ENCODE measurements around the gene MAN1A1. TPM values are rescaled to one million over a fixed set of nuclear protein-coding genes. Genes with fewer than 3 reads are reported as not detected.

The MAN1A1 gene
- polyA plus RNA-seq, 1 donor from 2014 or later: 4.6 TPM

DNA sequence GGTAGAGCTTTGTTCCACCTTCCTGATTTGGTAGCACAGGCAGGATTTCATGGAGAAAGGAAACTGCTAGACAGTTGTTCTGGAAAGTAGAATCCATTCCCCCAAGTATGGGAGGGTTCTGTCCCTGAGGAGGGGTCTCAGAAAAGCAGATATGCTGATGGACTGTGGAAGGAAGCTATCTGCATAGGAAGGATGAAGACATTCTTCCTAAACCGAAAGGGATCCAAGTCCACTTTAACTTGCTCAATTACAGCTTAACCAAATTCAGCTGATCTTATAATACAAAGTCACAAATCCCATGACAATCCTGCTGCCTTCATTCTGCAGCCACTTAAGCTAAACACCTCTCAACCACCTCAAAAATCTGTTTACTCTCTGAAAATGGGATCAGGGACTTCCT lies 2.6 kb downstream of the MAN1A1 start (continued):
- no peak for TF ChIP-seq CTCF (IDR thresholded peaks at IDR 0.05; ENCODE audit: poor library complexity, severe bottlenecking)
- no peak for TF ChIP-seq TAF1 (IDR thresholded peaks at IDR 0.05; ENCODE audit: low read depth)

GRCh38 chr6:119346450-119346849 lies 3.1 kb downstream of the MAN1A1 start:
- Histone ChIP-seq H3K27ac (ENCODE audit: low read length) (no peak overlapping the region), H2AFZ (ENCODE audit: low read depth, low read length) (no peak overlapping the region), H3K27me3 (ENCODE audit: insufficient read depth, low read depth, low read length) (peaks cover 23% of the 10 kb centered on the region), H3K36me3 (ENCODE audit: insufficient read depth, low read length) (no peaks in the 10 kb centered on the region), H3K9ac (ENCODE audit: low read length) (no peak overlapping the region), H3K4me2 (ENCODE audit: low read length) (no peak overlapping the region), H3F3A (ENCODE audit: insufficient read depth, low read length, poor library complexity, severe bottlenecking) (no peaks in the 10 kb centered on the region), H3K9me2 (ENCODE audit: insufficient read depth, low read length) (no peaks in the 10 kb centered on the region), H3K4me3 (ENCODE audit: low read length) (peak overlapping the region; percentile 93), H3K9me3 (ENCODE audit: low read length) (no peaks in the 10 kb centered on the region), H4K20me1 (ENCODE audit: insufficient read depth) (no peaks in the 10 kb centered on the region), H3K79me2 (replicated peaks; ENCODE audit: insufficient read depth, low read length) (no peaks in the 10 kb centered on the region)
- TF ChIP-seq EZH2 (IDR thresholded peaks at IDR 0.05; ENCODE audit: borderline replicate concordance, insufficient read depth, low read length, poor library complexity, severe bottlenecking): no peak
- TF ChIP-seq RAD21 (conservative IDR thresholded peaks at IDR 0.05): no peak
- TF ChIP-seq CTCF (IDR thresholded peaks at IDR 0.05; ENCODE audit: poor library complexity, severe bottlenecking): no peak
- no peak for TF ChIP-seq SMC3 (conservative IDR thresholded peaks at IDR 0.05; ENCODE audit: poor library complexity)
- no peak for TF ChIP-seq POLR2AphosphoS5 (IDR thresholded peaks at IDR 0.05)
- no peak for TF ChIP-seq EP300 (conservative IDR thresholded peaks at IDR 0.05; ENCODE audit: poor library complexity, severe bottlenecking)
- TF ChIP-seq, protein P1, sequence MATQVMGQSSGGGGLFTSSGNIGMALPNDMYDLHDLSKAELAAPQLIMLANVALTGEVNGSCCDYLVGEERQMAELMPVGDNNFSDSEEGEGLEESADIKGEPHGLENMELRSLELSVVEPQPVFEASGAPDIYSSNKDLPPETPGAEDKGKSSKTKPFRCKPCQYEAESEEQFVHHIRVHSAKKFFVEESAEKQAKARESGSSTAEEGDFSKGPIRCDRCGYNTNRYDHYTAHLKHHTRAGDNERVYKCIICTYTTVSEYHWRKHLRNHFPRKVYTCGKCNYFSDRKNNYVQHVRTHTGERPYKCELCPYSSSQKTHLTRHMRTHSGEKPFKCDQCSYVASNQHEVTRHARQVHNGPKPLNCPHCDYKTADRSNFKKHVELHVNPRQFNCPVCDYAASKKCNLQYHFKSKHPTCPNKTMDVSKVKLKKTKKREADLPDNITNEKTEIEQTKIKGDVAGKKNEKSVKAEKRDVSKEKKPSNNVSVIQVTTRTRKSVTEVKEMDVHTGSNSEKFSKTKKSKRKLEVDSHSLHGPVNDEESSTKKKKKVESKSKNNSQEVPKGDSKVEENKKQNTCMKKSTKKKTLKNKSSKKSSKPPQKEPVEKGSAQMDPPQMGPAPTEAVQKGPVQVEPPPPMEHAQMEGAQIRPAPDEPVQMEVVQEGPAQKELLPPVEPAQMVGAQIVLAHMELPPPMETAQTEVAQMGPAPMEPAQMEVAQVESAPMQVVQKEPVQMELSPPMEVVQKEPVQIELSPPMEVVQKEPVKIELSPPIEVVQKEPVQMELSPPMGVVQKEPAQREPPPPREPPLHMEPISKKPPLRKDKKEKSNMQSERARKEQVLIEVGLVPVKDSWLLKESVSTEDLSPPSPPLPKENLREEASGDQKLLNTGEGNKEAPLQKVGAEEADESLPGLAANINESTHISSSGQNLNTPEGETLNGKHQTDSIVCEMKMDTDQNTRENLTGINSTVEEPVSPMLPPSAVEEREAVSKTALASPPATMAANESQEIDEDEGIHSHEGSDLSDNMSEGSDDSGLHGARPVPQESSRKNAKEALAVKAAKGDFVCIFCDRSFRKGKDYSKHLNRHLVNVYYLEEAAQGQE (IDR thresholded peaks at IDR 0.05; ENCODE audit: borderline replicate concordance): no peak

GRCh38 chr6:119345114-119345513 lies 4.4 kb downstream of the MAN1A1 start:
- Histone ChIP-seq H3K27ac (ENCODE audit: low read length) (no peak overlapping the region), H3K9me3 (ENCODE audit: low read length) (no peaks in the 10 kb centered on the region), H3K4me2 (ENCODE audit: low read length) (no peak overlapping the region), H3K36me3 (ENCODE audit: insufficient read depth, low read length) (no peaks in the 10 kb centered on the region), H3K9ac (ENCODE audit: low read length) (no peak overlapping the region), H3K4me3 (ENCODE audit: low read length) (no peak overlapping the region), H3K79me2 (replicated peaks; ENCODE audit: insufficient read depth, low read length) (no peaks in the 10 kb centered on the region), H3K9me2 (ENCODE audit: insufficient read depth, low read length) (no peaks in the 10 kb centered on the region), H4K20me1 (ENCODE audit: insufficient read depth) (no peaks in the 10 kb centered on the region), H3K27me3 (ENCODE audit: insufficient read depth, low read depth, low read length) (peaks cover 20% of the 10 kb centered on the region), H3F3A (ENCODE audit: insufficient read depth, low read length, poor library complexity, severe bottlenecking) (no peaks in the 10 kb centered on the region), H2AFZ (ENCODE audit: low read depth, low read length) (no peak overlapping the region)
- TF ChIP-seq POLR2AphosphoS5 (IDR thresholded peaks at IDR 0.05) (no peak), EZH2 (IDR thresholded peaks at IDR 0.05; ENCODE audit: borderline replicate concordance, insufficient read depth, low read length, poor library complexity, severe bottlenecking) (no peak), CTCF (IDR thresholded peaks at IDR 0.05; ENCODE audit: poor library complexity, severe bottlenecking) (no peak), TAF1 (IDR thresholded peaks at IDR 0.05; ENCODE audit: low read depth) (no peak), RAD21 (conservative IDR thresholded peaks at IDR 0.05) (no peak), EP300 (conservative IDR thresholded peaks at IDR 0.05; ENCODE audit: poor library complexity, severe bottlenecking) (no peak), MXI1 (conservative IDR thresholded peaks at IDR 0.05; ENCODE audit: poor library complexity, severe bottlenecking) (no peak), SMC3 (conservative IDR thresholded peaks at IDR 0.05; ENCODE audit: poor library complexity) (no peak)
- TF ChIP-seq, protein P1 (IDR thresholded peaks at IDR 0.05; ENCODE audit: borderline replicate concordance): no peak

Measured in neural cell (in vitro differentiated cells).